Kidney epithelial cell (primary cell): ENCODE data around the gene RTP2. TPM values are rescaled to one million over a fixed set of nuclear protein-coding genes. Genes with fewer than 3 reads are reported as not detected.

Experiments
- DNase-seq: peaks from one replicate; pipeline ENCODE4 v3.0.0-alpha.2; 2010; ENCODE audit warnings: low read depth
- H3K27me3 ChIP-seq: 2 replicates; pipeline ENCODE4 v1.6.0; 2011; ENCODE audit warnings: low read length; ENCODE audit not compliant: control insufficient read depth, insufficient read depth
- H3K36me3 ChIP-seq: 2 replicates; pipeline ENCODE4 v1.5.1; 2011; ENCODE audit warnings: low read length; ENCODE audit not compliant: control insufficient read depth, insufficient read depth
- H3K4me3 ChIP-seq: 2 replicates; pipeline ENCODE4 v1.5.1; 2011; ENCODE audit warnings: low read depth, mild to moderate bottlenecking, control low read depth, low read length
- CTCF ChIP-seq: IDR thresholded peaks from 2 replicates; pipeline ENCODE4 v1.5.1; 2011; ENCODE audit warnings: mild to moderate bottlenecking, moderate library complexity, low read length, control low read depth, inconsistent platforms; ENCODE audit not compliant: insufficient read depth, poor library complexity, severe bottlenecking
- total RNA-seq: library from RNA; depleted of rRNA; stranded (reverse); fragments of >200 nt; gene quantifications from 2 replicates; pipeline ENCODE4 v1.2.3, GENCODE V29; 2015

Gene RTP2
- total RNA-seq, 1 donor from 2014 or later = not detected

- no peaks in the 10 kb centered on the region for H3K27me3 ChIP-seq
Measured at GRCh38 chr3:187709155-187709554, 6.8 kb upstream of the RTP2 start.

GRCh38 chr3:187708696-187709095, 6.3 kb upstream of the RTP2 start:
- Histone ChIP-seq H3K36me3 (no peaks in the 10 kb centered on the region), H3K27me3 (no peaks in the 10 kb centered on the region), H3K4me3 (no peak overlapping the region)
- no peak for TF ChIP-seq CTCF
- no peak for DNase-seq

More at GRCh38 chr3:187709155-187709554, 6.8 kb upstream of the RTP2 start:
- H3K36me3 ChIP-seq = no peaks in the 10 kb centered on the region
- DNase-seq = no peak
- no peak overlapping the region for H3K4me3 ChIP-seq
- TF ChIP-seq CTCF = peak; percentile 20

DNA sequence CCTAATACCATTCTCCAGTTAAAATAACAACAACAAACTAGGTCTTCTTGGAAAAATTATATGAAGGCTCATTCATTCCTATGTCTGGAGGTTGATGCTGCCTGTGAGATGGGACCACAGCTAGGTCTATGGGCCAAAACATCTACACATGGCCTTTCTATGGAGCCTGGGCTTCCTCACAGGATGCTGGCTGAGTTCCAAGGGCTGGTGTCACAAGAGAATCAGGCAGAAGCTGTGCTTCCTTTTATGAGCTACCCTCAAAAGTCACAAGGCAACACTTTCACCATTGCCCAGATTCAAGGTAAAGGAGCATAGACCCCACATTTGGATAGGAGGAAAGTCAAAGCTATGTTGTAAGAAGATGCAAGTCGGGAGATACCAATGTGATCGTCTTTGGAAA, 4.6 kb upstream of the RTP2 start:
- Histone ChIP-seq H3K4me3 (no peak overlapping the region), H3K27me3 (peaks cover 2% of the 10 kb centered on the region), H3K36me3 (no peaks in the 10 kb centered on the region)
- DNase-seq = no peak
- no peak for TF ChIP-seq CTCF

DNA sequence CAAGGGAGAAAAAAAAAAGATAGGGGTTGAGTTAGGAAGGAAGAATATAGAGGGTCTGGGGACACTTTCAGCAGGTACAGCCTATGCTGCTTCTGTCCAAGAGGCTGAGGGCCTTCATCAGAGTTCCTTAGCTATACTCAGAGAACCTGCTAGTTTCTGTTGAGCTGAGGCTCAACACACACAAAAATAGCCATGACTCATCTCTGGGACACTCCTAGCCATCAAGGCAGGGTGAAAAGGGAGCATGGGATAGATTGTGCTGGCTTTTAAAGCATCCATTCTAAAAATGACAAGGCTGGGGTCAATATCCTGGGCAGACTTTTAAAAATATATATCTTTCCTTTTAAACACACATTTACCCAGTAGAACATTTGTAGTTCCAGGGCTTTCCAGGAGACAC, 2.8 kb upstream of the RTP2 start:
- no peak for DNase-seq
- peaks cover 2% of the 10 kb centered on the region for H3K27me3 ChIP-seq
- no peak for TF ChIP-seq CTCF

GRCh38 chr3:187700249-187700648, 2.1 kb downstream of the RTP2 start:
- no peak for TF ChIP-seq CTCF
- H3K4me3 ChIP-seq = no peak overlapping the region
- no peak for DNase-seq
- peaks cover 5% of the 10 kb centered on the region for H3K27me3 ChIP-seq
- H3K36me3 ChIP-seq = no peaks in the 10 kb centered on the region

More for the DNA sequence above, 2.8 kb upstream of the RTP2 start:
- Histone ChIP-seq H3K4me3 (no peak overlapping the region), H3K36me3 (no peaks in the 10 kb centered on the region)
